Urinary bladder (tissue), 4 donors: ENCODE measurements around the gene APOBR. TPM values are rescaled to one million over a fixed set of nuclear protein-coding genes. Genes with fewer than 3 reads are reported as not detected.

Source experiments
- DNase-seq: peaks from one replicate; pipeline ENCODE4 v3.0.0-alpha.2; 2015; ENCODE audit errors: extremely low spot score
- H3K27ac ChIP-seq: one replicate; pipeline ENCODE4 v1.5.1; 2013; ENCODE audit warnings: low read depth, mild to moderate bottlenecking, moderate library complexity
- H3K36me3 ChIP-seq: one replicate; pipeline ENCODE4 v1.6.1; 2013; ENCODE audit warnings: mild to moderate bottlenecking, moderate library complexity; ENCODE audit not compliant: insufficient read depth
- H3K4me1 ChIP-seq: one replicate; pipeline ENCODE4 v1.6.1; 2013; ENCODE audit warnings: mild to moderate bottlenecking, moderate library complexity; ENCODE audit not compliant: insufficient read depth
- H3K4me3 ChIP-seq: one replicate; pipeline ENCODE4 v1.5.1; 2013; ENCODE audit warnings: low read depth, low read length
- WGBS: extraction: QIAGEN DNeasy Blood & Tissue Kit; methylation state at CpG from one replicate; pipeline ENCODE4 v1.1.7; 2013; 5-methylcytosine and 5-hydroxymethylcytosine counted together
- polyA plus RNA-seq: library from polyadenylated mRNA; stranded (reverse); fragments of 200-250 nt; gene quantifications from one replicate; pipeline ENCODE4 v1.2.3, GENCODE V29; 2013
- total RNA-seq: library from RNA; depleted of rRNA; stranded (reverse); fragments of >200 nt; gene quantifications from one replicate; pipeline ENCODE4 v1.2.3, GENCODE V29; 2014
- donor health status: healthy with polysubstance abuse.
- donor health status: healthy.

APOBR gene
- total and polyA plus RNA-seq, 2 donors: 0.69 to 4.2 TPM

GRCh38 chr16:28502290-28502689 is 7.8 kb downstream of the APOBR start:
- 81% methylated on average over 2 of the region's 2 CpGs for WGBS
- no peak overlapping the region for H3K27ac ChIP-seq
- no peak for DNase-seq
- H3K36me3 ChIP-seq: no peaks in the 10 kb centered on the region
- H3K4me1 ChIP-seq: no peaks in the 10 kb centered on the region
- no peak overlapping the region for H3K4me3 ChIP-seq

GRCh38 chr16:28503470-28504259 is 9.2 kb downstream of the APOBR start:
- Histone ChIP-seq H3K4me3 (no peak overlapping the region), H3K27ac (no peak overlapping the region), H3K4me1 (no peaks in the 10 kb centered on the region), H3K36me3 (no peaks in the 10 kb centered on the region)
- DNase-seq: no peak
- 77% methylated on average over 15 of the region's 15 CpGs for WGBS

DNA sequence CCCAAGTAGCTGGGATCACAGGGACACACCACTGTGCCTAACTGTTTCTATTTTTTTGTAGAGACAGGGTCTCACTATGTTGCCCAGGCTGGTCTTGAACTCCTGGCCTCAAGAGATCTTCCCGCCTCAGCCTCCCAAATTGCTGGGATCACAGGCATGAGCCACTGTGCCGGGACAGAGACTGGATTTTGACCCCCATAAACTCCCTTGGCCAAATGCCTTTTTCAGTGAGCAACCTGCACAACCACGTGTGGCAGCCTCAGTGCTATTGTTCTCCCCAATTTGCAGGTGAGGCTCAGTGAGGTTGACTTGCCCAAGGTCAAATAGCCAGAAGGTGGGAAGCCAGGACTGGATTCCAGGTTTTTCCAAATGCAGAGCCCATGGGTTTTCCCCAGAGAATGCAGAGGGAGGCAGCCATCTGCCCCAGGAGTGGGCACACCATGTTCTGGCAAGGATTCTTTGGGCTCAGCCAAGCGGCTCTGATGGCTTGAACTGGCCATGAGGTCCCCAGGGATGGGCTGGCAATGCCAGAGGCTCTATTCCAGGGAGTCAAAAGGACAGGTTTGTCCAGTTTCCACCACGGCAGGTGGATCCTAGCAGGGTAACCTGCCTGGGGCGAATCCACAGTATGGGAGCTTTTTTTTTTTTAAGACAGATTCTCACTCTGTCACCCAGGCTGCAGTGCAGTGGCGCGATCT is 10.4 kb downstream of the APOBR start:
- WGBS: 68% methylated on average over 8 of the region's 8 CpGs
- Histone ChIP-seq H3K4me3 (no peak overlapping the region), H3K36me3 (no peaks in the 10 kb centered on the region), H3K27ac (no peak overlapping the region), H3K4me1 (no peaks in the 10 kb centered on the region)
- DNase-seq: no peak

DNA sequence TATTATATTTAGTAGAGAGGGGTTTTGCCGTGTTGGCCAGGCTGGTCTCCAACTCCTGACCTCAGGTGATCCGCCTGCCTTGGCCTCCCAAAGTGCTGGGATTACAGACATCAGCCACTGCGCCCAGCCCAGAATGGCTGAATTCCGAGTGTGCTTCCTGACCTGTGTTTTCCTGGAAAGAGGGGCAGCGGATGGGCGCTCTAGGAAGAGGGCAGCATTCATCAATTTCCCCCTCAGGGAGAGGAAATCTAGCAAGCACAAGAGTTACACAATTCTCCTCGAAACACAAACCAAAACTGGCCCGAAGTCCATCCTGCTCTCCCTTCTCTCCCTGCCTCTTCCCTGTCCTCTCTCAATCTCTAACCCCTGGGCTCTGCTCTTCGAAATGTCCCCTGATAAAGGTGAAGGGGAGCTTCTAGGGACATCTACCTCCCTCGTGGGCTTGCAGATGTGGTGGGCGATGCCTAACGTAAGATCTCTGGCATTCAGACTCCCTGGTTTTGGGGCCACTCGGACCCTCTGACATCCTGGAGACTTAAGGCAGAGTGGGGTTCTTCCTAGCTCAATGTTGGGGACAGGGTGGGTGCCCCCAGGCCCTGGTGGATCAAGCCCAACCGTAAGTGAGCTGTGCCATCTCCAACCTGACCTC is 11.2 kb downstream of the APOBR start:
- Histone ChIP-seq H3K27ac (no peak overlapping the region), H3K4me1 (no peaks in the 10 kb centered on the region), H3K36me3 (no peaks in the 10 kb centered on the region), H3K4me3 (no peak overlapping the region)
- no peak for DNase-seq
- 68% methylated on average over 14 of the region's 14 CpGs for WGBS

DNA sequence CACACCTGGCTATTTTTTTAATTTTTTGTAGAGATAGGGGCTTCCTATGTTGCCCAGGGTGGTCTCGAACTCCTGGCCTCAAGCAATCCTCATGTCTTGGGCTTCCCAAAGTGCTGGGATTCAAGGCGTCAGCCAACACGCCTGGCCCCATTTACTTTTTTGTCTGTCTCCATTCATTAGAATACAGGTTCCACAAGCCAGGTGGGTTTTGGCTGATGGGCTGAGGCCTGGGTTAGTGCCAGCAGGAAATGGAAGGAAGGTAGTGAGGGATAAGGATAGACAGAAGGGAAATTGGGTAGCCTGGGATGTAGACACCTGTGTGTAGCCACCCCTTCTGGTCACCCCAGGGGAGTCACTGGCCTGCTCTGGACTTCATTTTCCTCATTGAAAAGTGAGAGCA is 16.6 kb downstream of the APOBR start:
- Histone ChIP-seq H3K36me3 (no peaks in the 10 kb centered on the region), H3K4me3 (no peak overlapping the region), H3K27ac (no peak overlapping the region), H3K4me1 (no peaks in the 10 kb centered on the region)
- DNase-seq: no peak
- WGBS: 77% methylated on average over 3 of the region's 3 CpGs

GRCh38 chr16:28511801-28512789 is 17.7 kb downstream of the APOBR start:
- WGBS: 85% methylated on average over 21 of the region's 21 CpGs
- H3K27ac ChIP-seq: no peak overlapping the region
- no peak for DNase-seq
- no peaks in the 10 kb centered on the region for H3K4me1 ChIP-seq
- H3K4me3 ChIP-seq: no peak overlapping the region
- H3K36me3 ChIP-seq: no peaks in the 10 kb centered on the region

- Histone ChIP-seq H3K27ac (no peak overlapping the region), H3K36me3 (no peaks in the 10 kb centered on the region), H3K4me3 (no peak overlapping the region), H3K4me1 (no peaks in the 10 kb centered on the region)
- WGBS: 85% methylated on average over 12 of the region's 12 CpGs
- DNase-seq: no peak
These were observed 19.2 kb downstream of the APOBR start for GRCh38 chr16:28513484-28514181.

GRCh38 chr16:28514246-28514645 is 19.8 kb downstream of the APOBR start:
- Histone ChIP-seq H3K27ac (no peak overlapping the region), H3K36me3 (no peaks in the 10 kb centered on the region), H3K4me3 (no peak overlapping the region), H3K4me1 (no peaks in the 10 kb centered on the region)
- DNase-seq: no peak
- WGBS: 89% methylated on average over 7 of the region's 7 CpGs

DNA sequence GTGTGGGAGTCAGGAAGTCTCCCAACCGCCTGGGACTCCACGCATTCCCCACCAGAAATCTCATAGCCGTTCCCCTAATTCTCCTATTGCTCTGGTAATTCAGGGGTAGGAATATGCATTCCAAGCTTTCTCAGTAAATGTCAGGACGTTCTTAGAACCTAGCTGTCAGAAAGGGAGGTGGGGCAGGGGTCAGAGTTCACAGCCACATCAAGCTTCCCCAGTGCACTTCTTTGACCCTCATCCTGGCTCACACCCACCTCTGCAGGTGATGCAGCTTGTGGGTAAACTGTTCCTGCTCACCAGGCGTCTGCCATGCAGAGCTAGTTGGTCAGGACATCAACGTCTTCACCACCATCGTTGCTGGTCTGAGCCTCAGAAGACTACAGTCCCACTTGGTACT is 26.2 kb downstream of the APOBR start:
- Histone ChIP-seq H3K4me1 (no peaks in the 10 kb centered on the region), H3K27ac (no peak overlapping the region), H3K4me3 (no peak overlapping the region), H3K36me3 (no peaks in the 10 kb centered on the region)
- 74% methylated on average over 7 of the region's 7 CpGs for WGBS
- no peak for DNase-seq

- Histone ChIP-seq H3K4me3 (no peak overlapping the region), H3K27ac (no peak overlapping the region), H3K4me1 (no peaks in the 10 kb centered on the region), H3K36me3 (no peaks in the 10 kb centered on the region)
- 91% methylated on average over 6 of the region's 6 CpGs for WGBS
- DNase-seq: no peak
These were observed 27.0 kb downstream of the APOBR start for GRCh38 chr16:28521436-28521835.

- WGBS: 85% methylated on average over 11 of the region's 11 CpGs
These were observed 28.3 kb downstream of the APOBR start for GRCh38 chr16:28522792-28523191.

GRCh38 chr16:28524681-28525171 is 30.3 kb downstream of the APOBR start:
- H3K4me1 ChIP-seq: no peaks in the 10 kb centered on the region
- WGBS: 71% methylated on average over 6 of the region's 6 CpGs
- H3K36me3 ChIP-seq: no peaks in the 10 kb centered on the region
- no peak overlapping the region for H3K4me3 ChIP-seq
- DNase-seq: no peak
- H3K27ac ChIP-seq: no peak overlapping the region

More at GRCh38 chr16:28522792-28523191, 28.3 kb downstream of the APOBR start:
- no peak for DNase-seq
- Histone ChIP-seq H3K36me3 (no peaks in the 10 kb centered on the region), H3K4me3 (no peak overlapping the region), H3K4me1 (no peaks in the 10 kb centered on the region), H3K27ac (no peak overlapping the region)
